Hepatocyte (in vitro differentiated cells): Measurements from ENCODE around the gene BACH2.
"Not testable (repeated sequence)": the region's sequence is repeated elsewhere in the genome, so short reads cannot be mapped to it uniquely, and the experiment has no call there.

Experiments used
- CTCF ChIP-seq: fragments of 200-600 bp; sonication (generic); IDR thresholded peaks from 2 replicates; pipeline ENCODE4 v1.5.1; 2016; ENCODE audit warnings: antibody characterized with exemption, mild to moderate bottlenecking; ENCODE audit not compliant: poor library complexity
- EZH2 ChIP-seq: fragments of 200-600 bp; sonication (generic); IDR thresholded peaks from 2 replicates; pipeline ENCODE4 v1.6.1; 2016; ENCODE audit warnings: antibody characterized with exemption, mild to moderate bottlenecking, borderline replicate concordance
- EZH2phosphoT487 ChIP-seq: fragments of 200-600 bp; sonication (generic); IDR thresholded peaks from one replicate; pipeline ENCODE4 v1.6.1; 2018; ENCODE audit warnings: antibody characterized with exemption, mild to moderate bottlenecking, low read depth, moderate library complexity; ENCODE audit not compliant: unreplicated experiment, severe bottlenecking

- not testable (repeated sequence) for TF ChIP-seq EZH2, EZH2phosphoT487, CTCF
Measured at GRCh38 chr6:90059178-90059577, 237.5 kb downstream of the BACH2 start.
